ENCODE measurements around the gene GPAM. TPM values are rescaled to one million over a fixed set of nuclear protein-coding genes. Genes with fewer than 3 reads are reported as not detected.
"Not testable (repeated sequence)": the region's sequence is repeated elsewhere in the genome, so short reads cannot be mapped to it uniquely, and the experiment has no call there.

Gene GPAM
- total and polyA plus RNA-seq, 2 donors from 2014 or later: 4.0 to 9.9 TPM

GRCh38 chr10:112120491-112120890, 63.1 kb downstream of the GPAM start:
- Histone ChIP-seq H3K9me3 (ENCODE audit: control insufficient read depth in 2 of 3, insufficient read depth in 1 of 3, low read length in 3 of 3) (no peaks in the 10 kb centered on the region), H3K4me1 (ENCODE audit: control insufficient read depth in 2 of 3, insufficient read depth in 2 of 3, low read depth in 1 of 3, low read length in 3 of 3) (no peaks in the 10 kb centered on the region), H3K27me3 (ENCODE audit: control insufficient read depth, insufficient read depth, low read length) (no peaks in the 10 kb centered on the region), H3K36me3 (ENCODE audit: control insufficient read depth in 2 of 3, insufficient read depth in 3 of 3, low read length in 3 of 3) (no peaks in the 10 kb centered on the region), H3K27ac (ENCODE audit: low read depth in 2 of 2, low read length in 2 of 2) (no peak overlapping the region), H3K4me3 (ENCODE audit: low read length in 3 of 3) (no peak overlapping the region), H3K9ac (ENCODE audit: low read length in 3 of 3) (no peak overlapping the region)
- FAIRE-seq (no peak), DNase-seq (no peak)
- TF ChIP-seq CTCF (IDR thresholded peaks at IDR 0.05; ENCODE audit: borderline replicate concordance, extremely low read depth, insufficient read depth): no peak
- intact Hi-C loops (cut with DNase I): no loop called here

GRCh38 chr10:112115781-112116385, 67.7 kb downstream of the GPAM start:
- TF ChIP-seq CTCF (IDR thresholded peaks at IDR 0.05; ENCODE audit: borderline replicate concordance, extremely low read depth, insufficient read depth): peak; percentile 61
- FAIRE-seq (no peak), DNase-seq (peak in 3 of 5 donors; percentile 29 to 48 (median 37))
- no peaks in the 10 kb centered on the region for H3K4me1 ChIP-seq (ENCODE audit: control insufficient read depth in 2 of 3, insufficient read depth in 2 of 3, low read depth in 1 of 3, low read length in 3 of 3)
- H3K4me3 ChIP-seq (ENCODE audit: low read length in 3 of 3): no peak overlapping the region
- no peak overlapping the region for H3K27ac ChIP-seq (ENCODE audit: low read depth in 2 of 2, low read length in 2 of 2)
- no peak overlapping the region for H3K9ac ChIP-seq (ENCODE audit: low read length in 3 of 3)
- intact Hi-C loops (cut with DNase I): no loop called here
- no peaks in the 10 kb centered on the region for H3K36me3 ChIP-seq (ENCODE audit: control insufficient read depth in 2 of 3, insufficient read depth in 3 of 3, low read length in 3 of 3)
- H3K9me3 ChIP-seq (ENCODE audit: control insufficient read depth in 2 of 3, insufficient read depth in 1 of 3, low read length in 3 of 3): no peaks in the 10 kb centered on the region
- H3K27me3 ChIP-seq (ENCODE audit: control insufficient read depth, insufficient read depth, low read length): no peaks in the 10 kb centered on the region

GRCh38 chr10:112109779-112110178, 73.8 kb downstream of the GPAM start:
- H3K9me3 ChIP-seq (ENCODE audit: control insufficient read depth in 2 of 3, insufficient read depth in 1 of 3, low read length in 3 of 3); H3K9ac ChIP-seq (ENCODE audit: low read length in 3 of 3); FAIRE-seq; H3K4me1 ChIP-seq (ENCODE audit: control insufficient read depth in 2 of 3, insufficient read depth in 2 of 3, low read depth in 1 of 3, low read length in 3 of 3); intact Hi-C loops (cut with DNase I); DNase-seq; H3K4me3 ChIP-seq (ENCODE audit: low read length in 3 of 3); H3K27ac ChIP-seq (ENCODE audit: low read depth in 2 of 2, low read length in 2 of 2); H3K27me3 ChIP-seq (ENCODE audit: control insufficient read depth, insufficient read depth, low read length); H3K36me3 ChIP-seq (ENCODE audit: control insufficient read depth in 2 of 3, insufficient read depth in 3 of 3, low read length in 3 of 3): not testable (repeated sequence)

Other genes starting within 250 kb of the GPAM start
- not detected for gene TECTB, start 99.6 kb upstream of the GPAM start, total RNA-seq
- gene TECTB, start 99.6 kb upstream of the GPAM start, polyA plus RNA-seq (ENCODE audit: insufficient read depth, low read depth, low replicate concordance): not detected
- gene ACSL5, start 190.4 kb upstream of the GPAM start, total RNA-seq: 21.8 TPM
- gene ACSL5, start 190.4 kb upstream of the GPAM start, polyA plus RNA-seq (ENCODE audit: insufficient read depth, low read depth, low replicate concordance): 5.6 TPM